Prostate gland (tissue), 2 donors: ENCODE measurements around the gene CXCL9. TPM values are rescaled to one million over a fixed set of nuclear protein-coding genes. Genes with fewer than 3 reads are reported as not detected.
"Not testable (repeated sequence)": the region's sequence is repeated elsewhere in the genome, so short reads cannot be mapped to it uniquely, and the experiment has no call there.

ENCODE experiments used
- DNase-seq: peaks from one replicate; pipeline ENCODE4 v3.0.0-alpha.2; 2019; ENCODE audit warnings: low spot score
- H3K27ac ChIP-seq, 2 donors: fragments of 200-600 bp; sonication (generic); 2 replicates each; pipeline ENCODE4 v1.5.1; 2017 to 2019
- H3K27me3 ChIP-seq: fragments of 200-600 bp; sonication (generic); replicated peaks from 2 replicates; pipeline ENCODE4 v1.5.1; 2019; ENCODE audit not compliant: insufficient read depth
- H3K36me3 ChIP-seq, 2 donors: fragments of 200-600 bp; sonication (generic); 1 replicate in 1 of 2; 2 replicates in 1 of 2; pipeline versions ENCODE4 v1.5.1 to v1.8.1; 2017 to 2019
- H3K4me1 ChIP-seq: fragments of 200-600 bp; sonication (generic); replicated peaks from 2 replicates; pipeline ENCODE4 v1.5.1; 2019
- H3K4me3 ChIP-seq, 2 donors: fragments of 200-600 bp; sonication (generic); 2 replicates each; pipeline ENCODE4 v1.5.1; 2017 to 2019
- H3K9me3 ChIP-seq: fragments of 200-600 bp; sonication (generic); 2 replicates; pipeline ENCODE4 v1.5.1; 2017
- POLR2A ChIP-seq: fragments of 450-650 bp; IDR thresholded peaks from one replicate; pipeline ENCODE4 v1.6.1; 2016; ENCODE audit warnings: antibody characterized with exemption, mild to moderate bottlenecking
- POLR2AphosphoS5 ChIP-seq: sonication (generic); formaldehyde crosslinking; IDR thresholded peaks from one replicate; pipeline ENCODE4 v1.6.1; 2017; ENCODE audit warnings: antibody characterized with exemption
- WGBS: methylation state at CpG from one replicate; pipeline ENCODE4 v1.1.5; 2018; 5-methylcytosine and 5-hydroxymethylcytosine counted together
- intact Hi-C: fragments of 100-400 bp; cut with DNase I; formaldehyde crosslinking; loops from one replicate; pipeline ENCODE4 v1.14.2; 2022
- total RNA-seq, 2 donors: library from RNA; depleted of rRNA; stranded (reverse); fragments of >200 nt; gene quantifications; one replicate each; pipeline ENCODE4 v1.1.0, GENCODE V29; 2016
- TF ChIP-seq, protein P1 (sequence below), 4 experiments: fragments of 200-600 bp in 2 of 4; fragments of 450-650 bp in 2 of 4; sonication (generic) in 2 of 4; IDR thresholded peaks; 1 replicate in 3 of 4; 2 replicates in 1 of 4; pipeline ENCODE4 v1.5.1; 2016 to 2019; ENCODE audit warnings: antibody characterized with exemption in 4 of 4, mild to moderate bottlenecking in 2 of 4, moderate library complexity in 2 of 4

CXCL9 gene
- total RNA-seq, 2 donors from 2014 or later, result 0.27 to 2.6 TPM

DNA sequence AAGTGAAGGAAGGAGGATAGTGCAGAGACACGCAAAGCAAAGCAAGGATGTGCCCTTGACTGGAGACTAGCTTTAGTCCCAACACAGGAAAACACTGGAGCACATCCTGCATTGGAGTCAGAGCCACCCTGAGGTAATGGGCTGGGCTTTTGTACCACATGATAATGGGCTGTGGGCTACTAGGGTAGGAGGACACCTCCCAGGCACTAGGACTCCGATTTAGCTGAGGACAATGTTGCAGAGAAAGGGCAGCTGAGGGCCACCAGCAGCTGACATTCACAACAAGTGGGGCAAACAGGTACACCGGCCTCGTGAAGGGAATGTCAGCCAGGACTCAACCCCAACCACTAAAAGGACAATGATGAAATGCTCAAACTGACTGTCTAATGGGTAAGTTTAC is 26.7 kb downstream of the CXCL9 start:
- H3K36me3 ChIP-seq, result no peaks in the 10 kb centered on the region
- TF ChIP-seq POLR2A, result no peak
- TF ChIP-seq, protein P1, sequence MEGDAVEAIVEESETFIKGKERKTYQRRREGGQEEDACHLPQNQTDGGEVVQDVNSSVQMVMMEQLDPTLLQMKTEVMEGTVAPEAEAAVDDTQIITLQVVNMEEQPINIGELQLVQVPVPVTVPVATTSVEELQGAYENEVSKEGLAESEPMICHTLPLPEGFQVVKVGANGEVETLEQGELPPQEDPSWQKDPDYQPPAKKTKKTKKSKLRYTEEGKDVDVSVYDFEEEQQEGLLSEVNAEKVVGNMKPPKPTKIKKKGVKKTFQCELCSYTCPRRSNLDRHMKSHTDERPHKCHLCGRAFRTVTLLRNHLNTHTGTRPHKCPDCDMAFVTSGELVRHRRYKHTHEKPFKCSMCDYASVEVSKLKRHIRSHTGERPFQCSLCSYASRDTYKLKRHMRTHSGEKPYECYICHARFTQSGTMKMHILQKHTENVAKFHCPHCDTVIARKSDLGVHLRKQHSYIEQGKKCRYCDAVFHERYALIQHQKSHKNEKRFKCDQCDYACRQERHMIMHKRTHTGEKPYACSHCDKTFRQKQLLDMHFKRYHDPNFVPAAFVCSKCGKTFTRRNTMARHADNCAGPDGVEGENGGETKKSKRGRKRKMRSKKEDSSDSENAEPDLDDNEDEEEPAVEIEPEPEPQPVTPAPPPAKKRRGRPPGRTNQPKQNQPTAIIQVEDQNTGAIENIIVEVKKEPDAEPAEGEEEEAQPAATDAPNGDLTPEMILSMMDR (IDR thresholded peaks at IDR 0.05), result no peak
- no peak for TF ChIP-seq POLR2AphosphoS5

DNA sequence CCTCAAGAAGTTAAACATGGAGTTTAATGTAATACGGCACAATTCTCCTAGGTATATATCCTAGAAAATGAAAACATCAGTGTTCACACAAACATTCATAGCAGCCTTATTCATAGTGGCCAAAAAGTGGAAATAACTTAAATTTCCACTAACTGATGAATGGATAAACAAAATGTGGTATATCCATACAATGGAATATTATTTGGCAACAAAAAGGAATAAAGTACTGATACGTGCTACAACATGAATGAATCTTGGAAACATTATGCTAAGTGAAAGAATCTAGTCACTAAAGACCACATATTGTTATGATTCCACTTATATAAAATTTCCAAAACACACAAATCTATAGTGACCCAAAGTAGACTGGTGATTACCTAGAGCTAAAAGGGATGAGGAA is 31.1 kb downstream of the CXCL9 start:
- no peak overlapping the region for H3K27ac ChIP-seq
- no peak for DNase-seq
- H3K4me3 ChIP-seq, result no peak overlapping the region
- no peaks in the 10 kb centered on the region for H3K9me3 ChIP-seq
- no peaks in the 10 kb centered on the region for H3K4me1 ChIP-seq
- no peaks in the 10 kb centered on the region for H3K27me3 ChIP-seq
- WGBS, result 99% methylated on average over 2 of the region's 2 CpGs
- no peak for TF ChIP-seq POLR2A
- no peak for TF ChIP-seq POLR2AphosphoS5
- TF ChIP-seq, protein P1 (IDR thresholded peaks at IDR 0.05), result no peak
- no peaks in the 10 kb centered on the region for H3K36me3 ChIP-seq
- intact Hi-C loops, result no loop called here

More for the DNA sequence above, 26.7 kb downstream of the CXCL9 start:
- WGBS, result 91% methylated on average over 3 of the region's 4 CpGs
- no peaks in the 10 kb centered on the region for H3K27me3 ChIP-seq
- H3K9me3 ChIP-seq, result no peaks in the 10 kb centered on the region
- intact Hi-C loops, result no loop called here
- H3K4me1 ChIP-seq, result no peaks in the 10 kb centered on the region
- H3K27ac ChIP-seq, result no peak overlapping the region
- H3K4me3 ChIP-seq, result no peak overlapping the region
- no peak for DNase-seq

DNA sequence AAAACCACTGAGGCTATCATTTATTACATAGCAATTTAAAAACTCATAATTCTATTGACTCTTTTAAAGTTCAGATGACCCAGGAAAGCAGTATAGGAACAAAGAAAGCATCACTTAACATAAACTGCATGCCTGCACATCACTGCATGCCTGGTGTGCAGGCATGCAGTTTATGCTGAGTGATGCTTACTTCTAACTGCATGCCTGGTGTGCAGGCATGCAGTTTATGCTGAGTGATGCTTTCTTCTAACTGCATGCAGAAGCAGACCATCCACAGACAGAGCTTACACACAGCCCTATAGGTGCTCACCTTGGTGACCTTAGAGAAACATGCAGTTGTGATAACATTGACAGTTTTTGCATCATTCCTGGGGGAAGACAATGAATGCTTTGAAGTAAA is 33.5 kb downstream of the CXCL9 start:
- TF ChIP-seq POLR2AphosphoS5 (no peak), POLR2A (no peak)
- TF ChIP-seq, protein P1 (IDR thresholded peaks at IDR 0.05), result no peak
- Histone ChIP-seq H3K4me3 (no peak overlapping the region), H3K27me3 (no peaks in the 10 kb centered on the region), H3K27ac (no peak overlapping the region), H3K4me1 (no peaks in the 10 kb centered on the region), H3K9me3 (no peaks in the 10 kb centered on the region), H3K36me3 (peaks cover 0 to 4% of the 10 kb centered on the region in 2 donors)
- DNase-seq, result no peak
- intact Hi-C loops, result no loop called here

DNA sequence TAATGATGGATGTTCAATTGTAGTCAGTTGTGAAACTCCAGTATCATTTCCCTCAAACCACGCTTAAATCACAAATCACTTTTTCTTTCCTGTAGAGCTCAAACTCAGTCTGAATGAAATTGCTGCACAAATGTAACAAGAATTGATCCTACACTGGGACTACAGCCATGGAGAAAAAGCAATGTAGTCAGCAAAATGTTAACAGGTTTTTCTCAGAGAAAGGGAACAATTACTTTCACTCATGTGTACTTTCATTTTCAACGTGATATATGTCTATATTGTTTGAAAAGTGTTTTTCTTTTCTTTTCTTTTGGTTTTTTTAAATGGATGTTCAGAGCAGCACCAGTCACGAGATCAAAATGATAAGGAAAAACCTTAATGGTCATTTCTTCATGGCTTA is 39.2 kb downstream of the CXCL9 start:
- intact Hi-C loops, result no loop called here
- no peak for DNase-seq
- H3K4me1 ChIP-seq, result no peaks in the 10 kb centered on the region
- H3K4me3 ChIP-seq, result no peak overlapping the region
- no peaks in the 10 kb centered on the region for H3K9me3 ChIP-seq
- H3K36me3 ChIP-seq, result peaks cover 4 to 8% of the 10 kb centered on the region in 2 donors
- no peak overlapping the region for H3K27ac ChIP-seq
- 78% methylated on average over 3 of the region's 3 CpGs for WGBS
- TF ChIP-seq POLR2AphosphoS5 (no peak), POLR2A (no peak)
- TF ChIP-seq, protein P1 (IDR thresholded peaks at IDR 0.05), result no peak
- H3K27me3 ChIP-seq, result no peaks in the 10 kb centered on the region

DNA sequence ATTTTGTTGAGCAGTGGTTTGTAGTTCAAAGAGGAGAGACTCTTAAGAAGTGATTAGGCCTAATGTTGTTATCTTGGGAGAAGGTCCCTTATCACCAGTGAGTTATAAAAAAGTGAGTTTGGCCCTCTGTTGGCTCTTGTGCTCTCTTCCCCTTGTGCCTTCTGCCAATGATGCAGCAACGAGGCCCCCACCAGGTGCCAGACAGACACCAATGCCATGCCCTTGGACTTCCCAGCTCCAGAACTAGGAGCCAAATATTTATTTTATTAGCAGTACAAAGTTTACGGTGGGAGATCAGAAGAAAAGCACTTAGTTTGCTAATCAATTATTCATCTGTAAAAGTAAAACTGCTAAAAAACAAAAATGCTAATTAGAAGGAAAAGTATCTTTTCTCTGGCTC is 43.8 kb downstream of the CXCL9 start:
- H3K27me3 ChIP-seq, result no peaks in the 10 kb centered on the region
- H3K36me3 ChIP-seq, result peaks cover 4 to 8% of the 10 kb centered on the region in 2 donors
- TF ChIP-seq POLR2AphosphoS5, result no peak
- 46% methylated on average over 2 of the region's 2 CpGs for WGBS
- no peaks in the 10 kb centered on the region for H3K9me3 ChIP-seq
- H3K27ac ChIP-seq, result no peak overlapping the region
- no peak for DNase-seq
- H3K4me3 ChIP-seq, result no peak overlapping the region
- H3K4me1 ChIP-seq, result no peaks in the 10 kb centered on the region
- intact Hi-C loops, result no loop called here

DNA sequence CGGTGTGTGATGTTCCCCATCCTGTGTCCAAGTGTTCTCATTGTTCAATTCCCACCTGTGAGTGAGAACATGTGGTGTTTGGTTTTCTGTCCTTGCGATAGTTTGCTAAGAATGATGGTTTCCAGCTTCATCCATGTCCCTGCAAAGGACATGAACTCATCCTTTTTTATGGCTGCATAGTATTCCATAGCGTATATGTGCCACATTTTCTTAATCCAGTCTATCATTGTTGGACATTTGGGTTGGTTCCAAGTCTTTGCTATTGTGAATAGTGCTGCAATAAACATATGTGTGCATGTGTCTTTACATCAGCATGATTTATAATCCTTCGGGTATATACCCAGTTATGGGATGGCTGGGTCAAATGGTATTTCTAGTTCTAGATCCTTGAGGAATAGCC is 45.2 kb downstream of the CXCL9 start:
- H3K27ac ChIP-seq, H3K9me3 ChIP-seq, intact Hi-C loops, H3K4me3 ChIP-seq, H3K27me3 ChIP-seq, H3K4me1 ChIP-seq, DNase-seq: not testable (repeated sequence)
- peaks cover 12 to 14% of the 10 kb centered on the region in 2 donors for H3K36me3 ChIP-seq
- 95% methylated on average over 4 of the region's 4 CpGs for WGBS

DNA sequence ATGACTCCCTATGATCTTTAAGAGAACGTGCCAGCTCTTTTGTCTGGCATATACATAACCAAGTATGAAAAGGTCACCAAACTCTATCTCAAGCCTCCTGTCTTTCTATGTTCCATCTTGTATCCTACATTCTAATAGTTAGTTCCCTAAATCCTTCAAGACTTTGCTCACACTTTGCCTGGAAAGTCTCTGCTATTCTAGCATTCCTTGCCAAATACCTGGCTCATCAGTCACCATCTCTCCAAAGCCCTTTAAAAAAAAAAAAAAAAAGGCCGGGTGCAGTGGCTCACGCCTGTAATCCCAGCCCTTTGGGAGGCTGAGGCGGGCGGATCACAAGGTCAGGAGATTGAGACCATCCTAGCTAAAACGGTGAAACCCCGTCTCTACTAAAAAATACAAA is 48.8 kb downstream of the CXCL9 start:
- H3K4me1 ChIP-seq, H3K9me3 ChIP-seq, DNase-seq, H3K27me3 ChIP-seq, H3K27ac ChIP-seq, intact Hi-C loops, H3K4me3 ChIP-seq: not testable (repeated sequence)
- WGBS, result 98% methylated on average over 7 of the region's 7 CpGs
- H3K36me3 ChIP-seq, result peaks cover 5 to 20% of the 10 kb centered on the region in 2 donors

DNA sequence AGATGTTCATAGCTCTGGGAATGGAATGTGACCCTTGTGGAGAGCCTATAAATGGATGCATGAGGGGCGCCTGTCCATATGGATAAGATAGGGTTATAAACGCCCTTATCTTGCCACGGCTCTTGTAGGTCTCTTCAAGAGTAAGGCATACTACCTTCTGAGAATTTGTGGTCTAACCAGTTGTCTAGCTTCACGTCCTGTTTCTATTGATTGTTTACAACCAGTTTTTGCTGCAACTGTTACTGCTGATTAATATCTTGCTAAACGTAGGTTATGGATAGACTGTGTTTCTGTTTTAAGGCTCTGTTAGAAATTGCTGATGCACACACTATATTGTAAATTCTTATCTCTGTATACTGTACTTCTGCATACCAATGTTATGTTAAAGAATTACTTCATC is 52.5 kb downstream of the CXCL9 start:
- WGBS, result 78% methylated on average over 5 of the region's 5 CpGs
- intact Hi-C loops, H3K4me3 ChIP-seq, H3K27ac ChIP-seq, H3K4me1 ChIP-seq, H3K27me3 ChIP-seq, DNase-seq, H3K9me3 ChIP-seq: not testable (repeated sequence)
- H3K36me3 ChIP-seq, result peaks cover 5 to 22% of the 10 kb centered on the region in 2 donors
